Activated CD4-positive, alpha-beta memory T cell treated with anti-CD3 and anti-CD28 coated beads, Interleukin-2, amount 10 ng/mL, durations not matched to agents 7 days and 5 days (primary cell): ENCODE results near the gene ZKSCAN1. TPM values are rescaled to one million over a fixed set of nuclear protein-coding genes. Genes with fewer than 3 reads are reported as not detected.

Experiments
- CTCF ChIA-PET: fragments of 350-600 bp; sonication (Branson Sonifier 250); formaldehyde crosslinking; loops from one replicate; lab custom pipeline; 2021; ENCODE audit warnings: antibody characterized with exemption, inconsistent platforms; lab: Charles Lee
- POLR2A ChIA-PET: fragments of 350-600 bp; sonication (Branson Sonifier 250); formaldehyde crosslinking; loops from one replicate; lab custom pipeline; 2021; ENCODE audit warnings: antibody characterized with exemption; lab: Charles Lee
- DNase-seq: peaks from one replicate; pipeline ENCODE4 v3.0.0-alpha.2; 2020
- H3K27ac Mint-ChIP-seq: one replicate; pipeline ENCODE4 v1.8.0; 2021; ENCODE audit warnings: mild to moderate bottlenecking, mixed read lengths
- H3K27me3 Mint-ChIP-seq: one replicate; pipeline ENCODE4 v1.8.0; 2021; ENCODE audit warnings: mixed read lengths
- H3K36me3 Mint-ChIP-seq: one replicate; pipeline ENCODE4 v1.8.0; 2021; ENCODE audit warnings: low read depth, mixed read lengths
- H3K4me1 Mint-ChIP-seq: one replicate; pipeline ENCODE4 v1.8.0; 2021; ENCODE audit warnings: mixed read lengths
- H3K4me3 Mint-ChIP-seq: one replicate; pipeline ENCODE4 v1.8.0; 2021; ENCODE audit warnings: mild to moderate bottlenecking, mixed read lengths
- H3K9me3 Mint-ChIP-seq: one replicate; pipeline ENCODE4 v1.8.0; 2021; ENCODE audit warnings: mixed read lengths
- total RNA-seq, 2 experiments: library from RNA; stranded (reverse); gene quantifications; one replicate each; pipeline ENCODE4 v1.2.3, GENCODE V29; 2021

ZKSCAN1 gene
- total RNA-seq, 2 experiments from 2014 or later: 63.1 to 65.5 TPM

- peak; percentile 85 for DNase-seq
- peak within 1 kb of the TSS; percentile 89 for H3K4me3 Mint-ChIP-seq
- POLR2A ChIA-PET: interaction anchor here (0.7 to 11.1 kb wide), 8 partner anchors 9 to 74 kb away, joined by 3 to 169 read pairs (median 4); partner anchors contain the start of genes AP4M1, MBLAC1, MCM7 and ZKSCAN1
- peaks cover 44% of the 10 kb centered on the region for H3K36me3 Mint-ChIP-seq
- peaks cover 41% of the 10 kb centered on the region for H3K4me1 Mint-ChIP-seq
- H3K27ac Mint-ChIP-seq: peak within 1 kb of the TSS; percentile 83
- CTCF ChIA-PET: interaction anchor here (1.0 to 1.5 kb wide), 4 partner anchors 12 to 319 kb away, joined by 3 to 6 read pairs (median 4); partner anchors contain the start of genes AP4M1 and MCM7
- no peaks in the 10 kb centered on the region for H3K9me3 Mint-ChIP-seq
- H3K27me3 Mint-ChIP-seq: no peaks in the 10 kb centered on the region
These were observed 73.4 kb downstream of the ZKSCAN1 start, which contains the start of gene COPS6 for GRCh38 chr7:100088621-100089457. Gene COPS6 (plus strand): TSS chr7:100088969. CDS start chr7:100088991, 22 bp downstream.

GRCh38 chr7:100089458-100090196 is 74.2 kb downstream of the ZKSCAN1 start:
- POLR2A ChIA-PET: interaction anchor here (0.6 to 11.1 kb wide), 6 partner anchors 11 to 74 kb away, joined by 4 to 169 read pairs (median 6); partner anchors contain the start of genes AP4M1, MBLAC1, MCM7 and ZKSCAN1
- peaks cover 52% of the 10 kb centered on the region for H3K36me3 Mint-ChIP-seq
- CTCF ChIA-PET: interaction anchor here (1.5 kb wide), 1 partner anchor 12 kb away, joined by 3 read pairs; the partner anchor contains the start of genes AP4M1 and MCM7
- H3K9me3 Mint-ChIP-seq: no peaks in the 10 kb centered on the region
- no peak for DNase-seq
- H3K4me1 Mint-ChIP-seq: peaks cover 41% of the 10 kb centered on the region
- peak overlapping the region; percentile 83 for H3K27ac Mint-ChIP-seq
- H3K27me3 Mint-ChIP-seq: no peaks in the 10 kb centered on the region
- H3K4me3 Mint-ChIP-seq: peak overlapping the region; percentile 89

GRCh38 chr7:100090527-100091410 is 75.4 kb downstream of the ZKSCAN1 start:
- ChIA-PET CTCF (interaction anchor here (0.6 to 1.5 kb wide), 2 partner anchors 11 to 39 kb away, joined by 3 read pairs; partner anchors contain the start of genes AP4M1 and MCM7), POLR2A (interaction anchor here (0.9 to 11.1 kb wide), 6 partner anchors 10 to 37 kb away, joined by 3 to 169 read pairs (median 6); partner anchors contain the start of genes AP4M1, CNPY4, MBLAC1 and MCM7)
- H3K36me3 Mint-ChIP-seq: peaks cover 64% of the 10 kb centered on the region
- no peaks in the 10 kb centered on the region for H3K27me3 Mint-ChIP-seq
- H3K9me3 Mint-ChIP-seq: no peaks in the 10 kb centered on the region
- peak overlapping the region; percentile 45 for H3K4me3 Mint-ChIP-seq
- H3K27ac Mint-ChIP-seq: peak overlapping the region; percentile 55
- H3K4me1 Mint-ChIP-seq: peaks cover 46% of the 10 kb centered on the region
- DNase-seq: no peak

Other genes starting within 250 kb of the ZKSCAN1 start
- gene CYP3A4, start 231.4 kb upstream of the ZKSCAN1 start, total RNA-seq: not detected
- gene CYP3A43, start 187.6 kb upstream of the ZKSCAN1 start, total RNA-seq: not detected
- gene OR2AE1, start 138.6 kb upstream of the ZKSCAN1 start, total RNA-seq: not detected
- gene TRIM4, start 96.1 kb upstream of the ZKSCAN1 start, total RNA-seq: 10 to 100 TPM; 28.9 to 29.5 TPM
- gene GJC3, start 86.0 kb upstream of the ZKSCAN1 start, total RNA-seq: not detected
- gene AZGP1, start 39.6 kb upstream of the ZKSCAN1 start, total RNA-seq: not detected
- 1 to 10 TPM; 6.9 TPM for gene ZSCAN21, start 34.2 kb downstream of the ZKSCAN1 start, total RNA-seq
- gene ZNF3, start 66.1 kb downstream of the ZKSCAN1 start, total RNA-seq: 10 to 100 TPM; 21.1 to 22.1 TPM
- gene COPS6, start 73.4 kb downstream of the ZKSCAN1 start, total RNA-seq: 10 to 100 TPM; 81.7 to 86.3 TPM
- 100 to 1,000 TPM; 266 to 273 TPM for gene MCM7, start 85.8 kb downstream of the ZKSCAN1 start, total RNA-seq
- gene AP4M1, start 86.0 kb downstream of the ZKSCAN1 start, total RNA-seq: 10 to 100 TPM; 10.6 to 15.2 TPM
- 10 to 100 TPM; 54.6 to 56.5 TPM for gene TAF6, start 103.8 kb downstream of the ZKSCAN1 start, total RNA-seq
- gene CNPY4, start 104.0 kb downstream of the ZKSCAN1 start, total RNA-seq: 10 to 100 TPM; 31.3 to 32.5 TPM
- gene MBLAC1, start 111.4 kb downstream of the ZKSCAN1 start, total RNA-seq: 1 to 10 TPM; 3.4 to 4.1 TPM
- 100 to 1,000 TPM; 164 to 167 TPM for gene LAMTOR4, start 133.3 kb downstream of the ZKSCAN1 start, total RNA-seq
- 10 to 100 TPM; 37.8 to 41.2 TPM for gene TRAPPC14, start 143.1 kb downstream of the ZKSCAN1 start, total RNA-seq
- 1 to 10 TPM; 2.4 to 2.7 TPM for gene GAL3ST4, start 153.0 kb downstream of the ZKSCAN1 start, total RNA-seq
- 1 to 10 TPM; 3.8 to 4.8 TPM for gene GPC2, start 161.8 kb downstream of the ZKSCAN1 start, total RNA-seq
- gene STAG3, start 162.3 kb downstream of the ZKSCAN1 start, total RNA-seq: 10 to 100 TPM; 12.9 to 13.1 TPM
- gene PVRIG, start 204.4 kb downstream of the ZKSCAN1 start, total RNA-seq: 10 to 100 TPM; 70.5 to 71.8 TPM